ENCODE measurements around the gene PDSS2. TPM values are rescaled to one million over a fixed set of nuclear protein-coding genes. Genes with fewer than 3 reads are reported as not detected.
A peak's percentile ranks its signal among the peaks of the same experiment; 100 is the strongest.

PDSS2 gene
- polyA plus RNA-seq, 3 donors = 10.1 to 13.9 (median 13.3) TPM

- no peak for TF ChIP-seq CTCF (IDR thresholded peaks at IDR 0.05)
- no peak overlapping the region for H3K27ac Mint-ChIP-seq
- Histone ChIP-seq H3K27me3 (ENCODE audit: control insufficient read depth in 2 of 2, insufficient read depth in 2 of 2, low read length in 2 of 2) (no peaks in the 10 kb centered on the region), H3K79me2 (ENCODE audit: insufficient read depth, low read length) (no peaks in the 10 kb centered on the region), H2AFZ (ENCODE audit: insufficient read depth, low read depth, low read length, poor library complexity, severe bottlenecking) (no peak overlapping the region), H3K9me3 (replicated peaks in 1 of 2; ENCODE audit: control insufficient read depth in 1 of 2, insufficient read depth in 1 of 2, low read length in 2 of 2) (no peaks in the 10 kb centered on the region), H4K20me1 (ENCODE audit: insufficient read depth, low read length) (no peaks in the 10 kb centered on the region), H3K4me1 (ENCODE audit: control insufficient read depth in 1 of 2, insufficient read depth in 2 of 2, low read length in 2 of 2) (no peaks in the 10 kb centered on the region), H3K4me3 (replicated peaks in 1 of 3; ENCODE audit: low read depth in 2 of 3, low read length in 3 of 3) (no peak overlapping the region), H3K4me2 (replicated peaks; ENCODE audit: extremely low read depth, low read length, poor library complexity, severe bottlenecking) (no peak overlapping the region), H3K27ac (ENCODE audit: low read depth in 1 of 2, low read length in 2 of 2) (no peak overlapping the region), H3K36me3 (replicated peaks in 1 of 2; ENCODE audit: control insufficient read depth in 1 of 2, insufficient read depth in 2 of 2, low read length in 2 of 2) (no peaks in the 10 kb centered on the region), H3K9ac (ENCODE audit: insufficient read depth, low read length, poor library complexity, severe bottlenecking) (no peak overlapping the region)
- WGBS (ENCODE audit: insufficient coverage) = no CpG with 5 or more reads among the region's 1 CpG
- peaks cover 4% of the 10 kb centered on the region for H3K4me1 Mint-ChIP-seq
- H3K36me3 Mint-ChIP-seq = peaks cover 5 to 8% of the 10 kb centered on the region in 2 donors
- H3K4me3 Mint-ChIP-seq = no peak overlapping the region
- intact Hi-C loops (cut with micrococcal nuclease) = no loop called here
- H3K27me3 Mint-ChIP-seq (ENCODE audit: low read depth in 3 of 3) = no peaks in the 10 kb centered on the region
- no peak for DNase-seq
- H3K9me3 Mint-ChIP-seq = peaks cover 0 to 3% (median 0%) of the 10 kb centered on the region in 7 donors
Observed at GRCh38 chr6:107323133-107323785, 136.1 kb downstream of the PDSS2 start.

- no peak overlapping the region for H3K4me3 ChIP-seq (replicated peaks in 1 of 3; ENCODE audit: low read depth in 2 of 3, low read length in 3 of 3)
- Mint-ChIP-seq H3K4me3 (no peak overlapping the region), H3K9me3 (peaks cover 0 to 3% (median 0%) of the 10 kb centered on the region in 7 donors), H3K27ac (peak overlapping the region in 1 of 7 donors; percentile 52), H3K4me1 (peaks cover 8% of the 10 kb centered on the region), H3K36me3 (peaks cover 4 to 8% of the 10 kb centered on the region in 2 donors), H3K27me3 (ENCODE audit: low read depth in 3 of 3) (no peaks in the 10 kb centered on the region)
- no peaks in the 10 kb centered on the region for H3K27me3 ChIP-seq (ENCODE audit: control insufficient read depth in 2 of 2, insufficient read depth in 2 of 2, low read length in 2 of 2)
- no peaks in the 10 kb centered on the region for H3K9me3 ChIP-seq (replicated peaks in 1 of 2; ENCODE audit: control insufficient read depth in 1 of 2, insufficient read depth in 1 of 2, low read length in 2 of 2)
- H3K27ac ChIP-seq (ENCODE audit: low read depth in 1 of 2, low read length in 2 of 2) = no peak overlapping the region
- no peak for DNase-seq
- H3K79me2 ChIP-seq (ENCODE audit: insufficient read depth, low read length) = no peaks in the 10 kb centered on the region
- no peak overlapping the region for H3K4me2 ChIP-seq (replicated peaks; ENCODE audit: extremely low read depth, low read length, poor library complexity, severe bottlenecking)
- intact Hi-C loops (cut with micrococcal nuclease) = no loop called here
- no peak for TF ChIP-seq CTCF (IDR thresholded peaks at IDR 0.05)
- no peaks in the 10 kb centered on the region for H3K4me1 ChIP-seq (ENCODE audit: control insufficient read depth in 1 of 2, insufficient read depth in 2 of 2, low read length in 2 of 2)
- H4K20me1 ChIP-seq (ENCODE audit: insufficient read depth, low read length) = no peaks in the 10 kb centered on the region
- no peak overlapping the region for H3K9ac ChIP-seq (ENCODE audit: insufficient read depth, low read length, poor library complexity, severe bottlenecking)
- H3K36me3 ChIP-seq (replicated peaks in 1 of 2; ENCODE audit: control insufficient read depth in 1 of 2, insufficient read depth in 2 of 2, low read length in 2 of 2) = no peaks in the 10 kb centered on the region
- H2AFZ ChIP-seq (ENCODE audit: insufficient read depth, low read depth, low read length, poor library complexity, severe bottlenecking) = no peak overlapping the region
Observed at GRCh38 chr6:107321793-107322192, 137.6 kb downstream of the PDSS2 start.
